Ishikawa (cell line): Measurements from ENCODE around the gene RIN3.

Experiments
- CEBPB ChIP-seq: IDR thresholded peaks from 2 replicates; pipeline ENCODE4 v1.6.1; 2012
- EGR1 ChIP-seq: IDR thresholded peaks from 2 replicates; pipeline ENCODE4 v1.6.1; 2012
- EP300 ChIP-seq: IDR thresholded peaks from 2 replicates; pipeline ENCODE4 v1.6.1; 2012; ENCODE audit warnings: borderline replicate concordance
- TAF1 ChIP-seq: IDR thresholded peaks from 2 replicates; pipeline ENCODE4 v1.6.1; 2012; ENCODE audit warnings: low read depth, mild to moderate bottlenecking
- TEAD4 ChIP-seq: IDR thresholded peaks from 2 replicates; pipeline ENCODE4 v1.6.1; 2012
- ZBTB7A ChIP-seq: IDR thresholded peaks from 2 replicates; pipeline ENCODE4 v1.6.1; 2012; ENCODE audit warnings: low read depth

- TF ChIP-seq EP300 (no peak), TAF1 (no peak), TEAD4 (no peak), CEBPB (no peak), ZBTB7A (no peak), EGR1 (no peak)
Observed at GRCh38 chr14:92482621-92483319, 30.8 kb upstream of the RIN3 start.
